GM23338 (cell line): ENCODE data around the gene KCNMB3. TPM values are rescaled to one million over a fixed set of nuclear protein-coding genes. Genes with fewer than 3 reads are reported as not detected.

Experiments
- ATAC-seq: fragments of 200-7000 bp; cut with Tn5 transposase; 3 replicates; pipeline ENCODE4 v1.9.1; 2020
- DNase-seq: peaks from one replicate; pipeline ENCODE4 v3.0.0-alpha.2; 2015; ENCODE audit warnings: low spot score
- H2AFZ ChIP-seq: fragments of 200-600 bp; sonication (generic); 2 replicates; pipeline ENCODE4 v1.8.0; 2016; ENCODE audit warnings: antibody characterized with exemption, mild to moderate bottlenecking, moderate library complexity
- H3F3A ChIP-seq: fragments of 200-600 bp; sonication (generic); replicated peaks from 2 replicates; pipeline ENCODE4 v1.8.0; 2017; ENCODE audit warnings: antibody characterized with exemption, mixed run types, low read depth
- H3K27ac ChIP-seq: fragments of 200-600 bp; sonication (generic); 2 replicates; pipeline ENCODE4 v1.6.1; 2016; ENCODE audit warnings: low read depth
- H3K27me3 ChIP-seq: fragments of 200-600 bp; sonication (generic); 2 replicates; pipeline ENCODE4 v1.8.0; 2016; ENCODE audit warnings: mild to moderate bottlenecking, mixed run types, moderate library complexity; ENCODE audit not compliant: insufficient read depth
- H3K36me3 ChIP-seq: fragments of 200-600 bp; sonication (generic); 2 replicates; pipeline ENCODE4 v1.8.0; 2016; ENCODE audit warnings: mild to moderate bottlenecking; ENCODE audit not compliant: insufficient read depth
- H3K4me1 ChIP-seq: fragments of 200-600 bp; sonication (generic); 2 replicates; pipeline ENCODE4 v1.8.0; 2016; ENCODE audit warnings: mild to moderate bottlenecking, moderate library complexity; ENCODE audit not compliant: insufficient read depth
- H3K4me2 ChIP-seq: fragments of 200-600 bp; sonication (generic); 2 replicates; pipeline ENCODE4 v1.7.1; 2017; ENCODE audit warnings: mixed run types
- H3K4me3 ChIP-seq: fragments of 200-600 bp; sonication (generic); 2 replicates; pipeline ENCODE4 v1.6.1; 2016; ENCODE audit warnings: mixed run types
- H3K79me2 ChIP-seq: fragments of 200-600 bp; sonication (generic); replicated peaks from 2 replicates; pipeline ENCODE4 v1.8.0; 2017; ENCODE audit warnings: mild to moderate bottlenecking; ENCODE audit not compliant: insufficient read depth
- H3K9me2 ChIP-seq: fragments of 200-600 bp; sonication (generic); 2 replicates; pipeline ENCODE4 v1.8.0; 2017; ENCODE audit not compliant: insufficient read depth
- H4K20me1 ChIP-seq: fragments of 200-600 bp; sonication (generic); replicated peaks from 2 replicates; pipeline ENCODE4 v1.8.0; 2017; ENCODE audit warnings: mild to moderate bottlenecking; ENCODE audit not compliant: insufficient read depth
- H3K27ac Mint-ChIP-seq: 2 replicates; pipeline ENCODE4 v1.8.0; 2020; ENCODE audit warnings: inconsistent platforms, mild to moderate bottlenecking, moderate library complexity, mixed read lengths
- H3K27me3 Mint-ChIP-seq: 3 replicates; pipeline ENCODE4 v1.8.0; 2022; ENCODE audit warnings: low read depth, mild to moderate bottlenecking, moderate library complexity, mixed read lengths, inconsistent platforms; ENCODE audit not compliant: insufficient read depth, poor library complexity
- H3K36me3 Mint-ChIP-seq: 3 replicates; pipeline ENCODE4 v1.8.0; 2021; ENCODE audit warnings: low read depth, mild to moderate bottlenecking, inconsistent platforms, moderate library complexity, mixed read lengths
- H3K4me1 Mint-ChIP-seq: 3 replicates; pipeline ENCODE4 v1.8.0; 2020; ENCODE audit warnings: mild to moderate bottlenecking, inconsistent platforms, mixed read lengths
- H3K4me3 Mint-ChIP-seq: 3 replicates; pipeline ENCODE4 v1.8.0; 2021; ENCODE audit warnings: moderate library complexity, mild to moderate bottlenecking, inconsistent platforms, mixed read lengths
- H3K9me3 Mint-ChIP-seq: 3 replicates; pipeline ENCODE4 v1.8.0; 2020; ENCODE audit warnings: moderate library complexity, mild to moderate bottlenecking, inconsistent platforms, mixed read lengths
- CREB1 ChIP-seq: fragments of 250-450 bp; sonication (Bioruptor Pico); IDR thresholded peaks from 2 replicates; pipeline ENCODE4 v1.5.0; 2020; ENCODE audit warnings: low read depth, mild to moderate bottlenecking, moderate library complexity
- EZH2phosphoT487 ChIP-seq: fragments of 200-600 bp; sonication (generic); IDR thresholded peaks from one replicate; pipeline ENCODE4 v1.8.1; 2018; ENCODE audit warnings: antibody characterized with exemption; ENCODE audit not compliant: unreplicated experiment
- JUNB ChIP-seq: IDR thresholded peaks from one replicate; pipeline ENCODE4 v1.6.1; 2016; ENCODE audit warnings: antibody characterized with exemption; ENCODE audit not compliant: unreplicated experiment
- NANOG ChIP-seq: IDR thresholded peaks from 2 replicates; pipeline ENCODE4 v1.6.1; 2016; ENCODE audit warnings: antibody characterized with exemption, borderline replicate concordance
- REST ChIP-seq: IDR thresholded peaks from one replicate; pipeline ENCODE4 v1.6.1; 2018; ENCODE audit warnings: antibody characterized with exemption; ENCODE audit not compliant: unreplicated experiment
- ZNF114 ChIP-seq: fragments of 250-450 bp; sonication (Bioruptor Pico); IDR thresholded peaks from 2 replicates; pipeline ENCODE4 v1.5.0; 2020; ENCODE audit warnings: mild to moderate bottlenecking, moderate library complexity
- ZNF331 ChIP-seq: fragments of 250-450 bp; sonication (Bioruptor Pico); IDR thresholded peaks from 2 replicates; pipeline ENCODE4 v1.5.0; 2020; ENCODE audit warnings: low read depth, mild to moderate bottlenecking, moderate library complexity
- ZNF462 ChIP-seq: fragments of 250-450 bp; sonication (Bioruptor Pico); IDR thresholded peaks from 2 replicates; pipeline ENCODE4 v1.5.0; 2020; ENCODE audit warnings: mild to moderate bottlenecking, moderate library complexity
- polyA plus RNA-seq: library from polyadenylated mRNA; unstranded; fragments of >200 nt; fragmentation: Nextera tagmentation; extraction: Ambion mirVana; gene quantifications from 2 replicates; pipeline ENCODE4 v1.2.1, GENCODE V29; 2016
- total RNA-seq: library from RNA; depleted of rRNA; stranded (reverse); fragments of >200 nt; shearing (Covaris generic); gene quantifications from 2 replicates; pipeline ENCODE4 v1.2.3, GENCODE V29; 2014
- TF ChIP-seq, protein P1 (sequence below): IDR thresholded peaks from 2 replicates; pipeline ENCODE4 v1.6.1; 2016; ENCODE audit warnings: antibody characterized with exemption

Gene KCNMB3
- total and polyA plus RNA-seq, 2 experiments from 2014 or later = 1.3 to 3.8 TPM

GRCh38 chr3:179200790-179201189, 50.1 kb downstream of the KCNMB3 start (continued):
- no peak for TF ChIP-seq ZNF462 (CRISPR knock-in tag)

DNA sequence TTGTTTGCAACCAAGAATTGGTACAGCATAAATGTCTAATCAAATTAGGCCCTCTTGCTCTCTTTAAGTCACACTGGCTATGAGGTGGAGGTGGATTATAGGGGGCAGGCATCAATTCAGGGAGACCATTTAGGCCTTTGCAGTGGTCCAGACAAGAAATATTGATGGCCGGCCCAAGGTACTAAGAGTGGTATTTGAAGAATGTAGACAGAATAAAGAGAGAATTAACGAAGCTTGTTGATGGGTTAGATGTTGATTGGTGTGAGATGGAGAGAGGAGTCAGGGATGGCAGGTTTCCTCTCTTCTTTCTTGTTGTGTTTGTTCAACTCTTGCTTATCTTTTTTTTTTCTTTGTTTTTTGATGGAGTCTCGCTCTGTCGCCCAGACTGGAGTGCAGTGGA, 54.2 kb downstream of the KCNMB3 start:
- Mint-ChIP-seq H3K4me1 (peaks cover 22% of the 10 kb centered on the region), H3K4me3 (no peak overlapping the region), H3K27ac (peak overlapping the region; percentile 19; the same call in 1 of the 2 replicates), H3K36me3 (peaks cover 4% of the 10 kb centered on the region; the same call in 2 of the 3 replicates), H3K9me3 (no peaks in the 10 kb centered on the region), H3K27me3 (no peaks in the 10 kb centered on the region)
- Histone ChIP-seq H2AFZ (no peak overlapping the region), H3K4me3 (no peak overlapping the region), H3K27me3 (no peaks in the 10 kb centered on the region), H3F3A (no peaks in the 10 kb centered on the region), H3K27ac (peak overlapping the region; percentile 51), H3K4me1 (peaks cover 19% of the 10 kb centered on the region; the same call in 1 of the 2 replicates), H3K9me2 (no peaks in the 10 kb centered on the region), H3K36me3 (no peaks in the 10 kb centered on the region), H3K79me2 (peaks cover 52% of the 10 kb centered on the region), H3K4me2 (peak overlapping the region; percentile 15; the same call in 1 of the 2 replicates), H4K20me1 (no peaks in the 10 kb centered on the region)
- DNase-seq = peak; percentile 64
- ATAC-seq = peak; percentile 45
- no peak for TF ChIP-seq NANOG
- TF ChIP-seq CREB1 (CRISPR knock-in tag) = no peak

DNA sequence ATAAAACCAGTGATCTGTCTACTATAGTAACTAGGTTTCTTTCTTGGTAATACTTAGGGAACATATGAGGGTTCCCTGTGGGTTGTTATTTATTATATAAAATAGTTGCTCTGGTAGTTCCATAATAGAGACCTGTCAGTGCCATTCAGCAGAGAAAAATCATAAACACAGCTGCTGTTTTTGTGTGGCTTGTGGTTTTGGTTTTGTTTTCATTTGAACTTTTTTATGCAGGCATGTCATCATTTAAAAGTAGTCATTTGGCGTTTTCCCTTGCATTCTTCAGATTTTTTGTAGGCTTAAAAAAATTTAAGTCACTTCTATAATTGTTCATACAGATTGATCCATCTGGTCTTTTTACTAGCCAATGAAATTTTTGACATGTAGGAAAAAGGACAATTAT, 54.8 kb downstream of the KCNMB3 start:
- H3K4me3 Mint-ChIP-seq = no peak overlapping the region
- no peaks in the 10 kb centered on the region for H3K9me2 ChIP-seq
- H3F3A ChIP-seq = no peaks in the 10 kb centered on the region
- H3K36me3 Mint-ChIP-seq = peaks cover under 1% of the 10 kb centered on the region; the same call in 2 of the 3 replicates
- no peaks in the 10 kb centered on the region for H3K36me3 ChIP-seq
- ATAC-seq (no peak), DNase-seq (no peak)
- H3K27ac ChIP-seq = 0 out of 2 replicates have a peak overlapping the region, but pooled peaks have one; percentile 65
- peaks cover 21% of the 10 kb centered on the region; the same call in 1 of the 2 replicates for H3K4me1 ChIP-seq
- H3K4me1 Mint-ChIP-seq = peaks cover 22% of the 10 kb centered on the region
- no peak overlapping the region for H3K27ac Mint-ChIP-seq
- no peak overlapping the region for H2AFZ ChIP-seq
- H3K79me2 ChIP-seq = peaks cover 58% of the 10 kb centered on the region
- H3K9me3 Mint-ChIP-seq = no peaks in the 10 kb centered on the region
- H3K4me3 ChIP-seq = no peak overlapping the region
- no peaks in the 10 kb centered on the region for H4K20me1 ChIP-seq
- H3K27me3 Mint-ChIP-seq = no peaks in the 10 kb centered on the region
- H3K27me3 ChIP-seq = no peaks in the 10 kb centered on the region
- H3K4me2 ChIP-seq = peak overlapping the region; percentile 15; the same call in 1 of the 2 replicates
- no peak for TF ChIP-seq JUNB
- no peak for TF ChIP-seq REST
- TF ChIP-seq, protein P1, sequence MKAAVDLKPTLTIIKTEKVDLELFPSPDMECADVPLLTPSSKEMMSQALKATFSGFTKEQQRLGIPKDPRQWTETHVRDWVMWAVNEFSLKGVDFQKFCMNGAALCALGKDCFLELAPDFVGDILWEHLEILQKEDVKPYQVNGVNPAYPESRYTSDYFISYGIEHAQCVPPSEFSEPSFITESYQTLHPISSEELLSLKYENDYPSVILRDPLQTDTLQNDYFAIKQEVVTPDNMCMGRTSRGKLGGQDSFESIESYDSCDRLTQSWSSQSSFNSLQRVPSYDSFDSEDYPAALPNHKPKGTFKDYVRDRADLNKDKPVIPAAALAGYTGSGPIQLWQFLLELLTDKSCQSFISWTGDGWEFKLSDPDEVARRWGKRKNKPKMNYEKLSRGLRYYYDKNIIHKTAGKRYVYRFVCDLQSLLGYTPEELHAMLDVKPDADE = no peak
- no peak for TF ChIP-seq ZNF114 (CRISPR knock-in tag)
- TF ChIP-seq ZNF331 = no peak
- TF ChIP-seq EZH2phosphoT487 = no peak
